Retinal pigment epithelial cell (primary cell): ENCODE data around the gene LRRC1.

Experiments
- DNase-seq: peaks from one replicate; pipeline ENCODE4 v3.0.0-alpha.2; 2010; ENCODE audit warnings: low read depth
- H3K4me3 ChIP-seq: 2 replicates; pipeline ENCODE4 v1.5.1; 2011; ENCODE audit warnings: mild to moderate bottlenecking, low read length, control low read depth, moderate library complexity
- TF ChIP-seq, protein P1 (sequence below): conservative IDR thresholded peaks from 2 replicates; pipeline ENCODE4 v1.5.1; 2011; ENCODE audit warnings: low read depth, low read length, control low read depth, inconsistent platforms

Gene LRRC1

DNA sequence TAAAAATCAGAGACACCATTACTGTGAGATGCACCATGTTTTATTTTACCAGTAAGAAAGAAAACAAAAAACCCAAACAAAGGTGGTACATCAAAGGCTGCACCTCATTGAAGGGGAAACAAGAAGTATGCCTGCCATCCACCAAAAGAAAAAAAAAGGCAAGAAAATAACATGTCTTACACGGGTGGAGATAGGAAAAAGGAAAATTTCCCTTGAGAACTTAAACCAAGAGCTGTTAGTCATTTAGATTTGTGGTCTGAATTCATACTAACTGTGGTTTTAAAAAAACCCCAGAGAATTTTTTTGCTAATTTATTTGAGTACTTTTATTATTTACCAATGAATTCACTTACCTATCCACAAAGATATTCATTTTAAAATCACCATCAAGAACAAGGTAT is 144.0 kb downstream of the LRRC1 start:
- TF ChIP-seq, protein P1, sequence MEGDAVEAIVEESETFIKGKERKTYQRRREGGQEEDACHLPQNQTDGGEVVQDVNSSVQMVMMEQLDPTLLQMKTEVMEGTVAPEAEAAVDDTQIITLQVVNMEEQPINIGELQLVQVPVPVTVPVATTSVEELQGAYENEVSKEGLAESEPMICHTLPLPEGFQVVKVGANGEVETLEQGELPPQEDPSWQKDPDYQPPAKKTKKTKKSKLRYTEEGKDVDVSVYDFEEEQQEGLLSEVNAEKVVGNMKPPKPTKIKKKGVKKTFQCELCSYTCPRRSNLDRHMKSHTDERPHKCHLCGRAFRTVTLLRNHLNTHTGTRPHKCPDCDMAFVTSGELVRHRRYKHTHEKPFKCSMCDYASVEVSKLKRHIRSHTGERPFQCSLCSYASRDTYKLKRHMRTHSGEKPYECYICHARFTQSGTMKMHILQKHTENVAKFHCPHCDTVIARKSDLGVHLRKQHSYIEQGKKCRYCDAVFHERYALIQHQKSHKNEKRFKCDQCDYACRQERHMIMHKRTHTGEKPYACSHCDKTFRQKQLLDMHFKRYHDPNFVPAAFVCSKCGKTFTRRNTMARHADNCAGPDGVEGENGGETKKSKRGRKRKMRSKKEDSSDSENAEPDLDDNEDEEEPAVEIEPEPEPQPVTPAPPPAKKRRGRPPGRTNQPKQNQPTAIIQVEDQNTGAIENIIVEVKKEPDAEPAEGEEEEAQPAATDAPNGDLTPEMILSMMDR: no peak
- no peak for DNase-seq

DNA sequence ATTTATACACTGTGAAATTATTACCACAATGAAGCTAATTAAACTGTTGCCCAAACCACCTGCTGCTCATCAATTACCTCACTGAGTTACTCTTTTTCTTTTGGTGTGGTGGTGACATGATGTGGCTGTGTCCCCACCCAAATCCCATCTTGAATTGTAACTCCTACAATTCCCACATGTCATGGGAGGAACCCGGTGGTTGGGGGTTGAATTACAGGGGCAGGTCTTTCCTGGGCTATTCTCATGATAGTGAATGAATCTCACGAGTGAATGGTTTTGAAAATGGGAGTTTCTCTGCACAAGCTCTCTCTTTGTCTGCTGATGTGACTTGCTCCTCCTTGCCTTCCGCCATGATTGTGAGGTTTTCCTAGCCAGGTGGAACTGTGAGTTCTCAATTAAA is 145.0 kb downstream of the LRRC1 start:
- no peak for DNase-seq
- H3K4me3 ChIP-seq: no peak overlapping the region
- TF ChIP-seq, protein P1: no peak

More for the DNA sequence above, 144.0 kb downstream of the LRRC1 start:
- no peak overlapping the region for H3K4me3 ChIP-seq

DNA sequence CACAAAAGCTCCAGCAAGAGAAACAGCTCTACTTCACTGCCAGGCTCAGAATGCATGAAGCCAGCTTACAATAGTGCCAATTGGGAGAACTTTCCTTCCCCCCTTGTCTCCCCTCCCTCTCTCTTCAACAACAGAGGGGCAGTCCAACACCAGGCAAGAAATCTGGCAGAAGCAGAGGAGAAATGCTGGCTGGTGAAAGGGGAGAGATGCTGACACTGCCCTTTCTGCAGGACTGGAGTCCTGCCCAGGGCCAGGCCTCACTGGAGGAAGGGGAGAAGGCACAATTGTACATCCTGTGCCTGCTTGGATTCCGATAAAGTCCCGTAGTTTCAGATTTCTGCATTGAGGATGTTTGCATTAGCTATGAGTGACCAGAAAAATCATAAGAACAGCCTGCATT is 148.6 kb downstream of the LRRC1 start:
- no peak for DNase-seq

DNA sequence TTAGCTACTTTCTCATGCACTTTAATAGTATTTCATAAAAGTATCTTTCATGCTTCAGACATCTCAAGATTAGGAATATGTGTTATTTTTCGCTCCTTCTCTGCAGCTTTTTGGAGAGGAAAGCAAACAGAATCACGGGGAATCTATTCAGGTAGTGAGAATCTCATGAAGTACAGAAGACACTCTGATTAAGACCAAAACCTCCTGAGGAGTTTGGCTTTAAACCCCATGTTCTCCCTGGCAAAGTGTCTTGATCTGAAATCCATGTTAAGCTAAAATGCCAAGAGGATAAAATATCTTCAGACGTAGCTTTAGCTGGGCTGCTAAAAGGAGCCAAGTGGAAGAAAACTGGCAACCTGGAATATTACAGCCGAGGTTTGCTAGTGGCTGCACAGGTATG is 149.3 kb downstream of the LRRC1 start:
- H3K4me3 ChIP-seq: no peak overlapping the region
- DNase-seq: no peak
- TF ChIP-seq, protein P1: no peak

More for the DNA sequence above, 148.6 kb downstream of the LRRC1 start:
- no peak overlapping the region for H3K4me3 ChIP-seq
- TF ChIP-seq, protein P1: no peak

DNA sequence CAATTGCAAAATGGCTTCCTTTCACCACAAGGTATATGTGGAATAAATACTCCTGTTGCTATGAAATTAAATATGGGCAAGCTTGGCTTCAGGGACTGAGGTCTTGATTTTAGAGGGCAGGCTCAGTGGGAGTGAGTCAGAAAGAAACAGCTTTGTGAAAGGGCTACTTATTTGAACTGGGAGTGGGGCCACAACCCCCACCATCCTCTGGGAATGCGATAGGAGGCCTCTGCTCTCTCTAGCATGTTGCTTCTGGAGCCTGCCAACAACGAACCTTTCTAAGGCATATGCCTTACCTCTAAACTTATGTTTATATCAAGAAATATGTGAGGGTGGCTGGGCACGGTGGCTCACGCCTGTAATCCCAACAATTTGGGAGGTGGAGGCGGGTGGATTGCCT is 149.7 kb downstream of the LRRC1 start:
- DNase-seq: no peak
- H3K4me3 ChIP-seq: no peak overlapping the region
- TF ChIP-seq, protein P1: no peak

DNA sequence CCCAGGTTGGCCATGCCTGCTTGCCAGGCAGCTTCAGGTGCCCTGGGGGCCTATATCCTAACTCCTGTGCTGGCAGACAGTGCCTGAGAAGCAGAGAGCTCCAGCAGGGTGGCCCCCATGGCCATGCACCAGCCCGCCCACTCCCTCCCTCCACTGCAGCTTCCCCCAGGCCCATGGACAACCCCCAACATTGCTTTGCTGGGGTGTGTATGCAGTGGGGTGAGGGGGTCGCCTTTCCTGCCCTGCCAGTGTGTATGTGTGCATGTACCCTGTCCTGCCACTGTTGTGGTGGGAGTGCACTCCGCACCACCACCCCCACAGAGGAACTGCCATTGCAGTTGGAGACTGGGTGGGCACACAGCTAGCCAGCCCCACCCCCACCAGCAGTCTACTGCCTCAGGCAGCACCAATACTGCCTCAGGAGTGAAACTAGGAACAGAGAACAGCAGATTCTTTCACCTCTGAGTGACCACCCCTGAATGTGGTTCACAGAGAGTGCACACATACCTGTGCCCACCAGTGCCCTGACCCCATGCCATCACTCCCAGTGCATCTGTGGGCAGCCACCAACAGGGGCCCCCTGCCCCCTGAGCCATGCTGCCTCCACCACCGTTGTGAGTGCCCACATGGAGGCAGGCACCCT is 151.1 kb downstream of the LRRC1 start:
- no peak for DNase-seq

DNA sequence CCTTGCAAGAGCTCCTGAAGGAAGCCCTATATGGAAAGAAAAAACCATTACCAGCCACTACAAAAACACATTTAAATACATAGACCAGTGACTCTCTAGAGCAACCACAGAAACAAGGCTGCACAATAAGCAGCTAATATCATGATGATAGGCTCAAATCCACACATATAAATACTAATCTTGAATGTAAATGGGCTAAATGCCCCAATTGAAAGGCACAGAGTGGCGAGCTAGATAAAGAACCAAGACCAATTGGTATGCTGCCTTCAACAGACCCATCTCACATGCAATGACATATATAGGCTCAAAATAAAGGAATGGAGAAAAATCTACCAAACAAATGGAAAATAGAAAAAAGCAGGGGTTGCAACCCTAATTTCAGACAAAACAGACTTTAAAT is 153.0 kb downstream of the LRRC1 start:
- no peak overlapping the region for H3K4me3 ChIP-seq
- TF ChIP-seq, protein P1: no peak
- DNase-seq: no peak

More for the DNA sequence above, 151.1 kb downstream of the LRRC1 start:
- TF ChIP-seq, protein P1: no peak
- H3K4me3 ChIP-seq: no peak overlapping the region
